SK-N-SH (cell line): Measurements from ENCODE around the gene AMPH. TPM values are rescaled to one million over a fixed set of nuclear protein-coding genes. Genes with fewer than 3 reads are reported as not detected.

Experiments
- CTCF ChIA-PET: fragments of 300-600, 350-600 bp; formaldehyde crosslinking; extraction: SDS; loops from one replicate; lab custom pipeline; 2021; lab: Yijun Ruan, JAX
- POLR2A ChIA-PET: fragments of 350-600 bp; sonication (Branson Sonifier 250); formaldehyde crosslinking; extraction: SDS; loops from one replicate; lab custom pipeline; 2020; ENCODE audit warnings: antibody characterized with exemption, inconsistent platforms; lab: Yijun Ruan, JAX
- DNase-seq: peaks from one replicate; pipeline ENCODE4 v3.0.0; 2012
- H2AFZ ChIP-seq: fragments of 200-600 bp; sonication (generic); 2 replicates; pipeline ENCODE4 v1.8.1; 2016; ENCODE audit warnings: antibody characterized with exemption, mild to moderate bottlenecking, low read depth
- H3F3A ChIP-seq: fragments of 200-600 bp; sonication (generic); replicated peaks from 2 replicates; pipeline ENCODE3; 2016; ENCODE audit warnings: antibody characterized with exemption, mild to moderate bottlenecking; ENCODE audit not compliant: insufficient read depth
- H3K27ac ChIP-seq, 2 experiments: fragments of 200-500 bp in 1 of 2; fragments of 200-600 bp in 1 of 2; sonication (Bioruptor generic) in 1 of 2; sonication (generic), shearing (Covaris generic) in 1 of 2; 2 replicates each; pipeline versions ENCODE4 v1.5.1 to v1.6.1; 2014 to 2016; ENCODE audit warnings: low read depth in 2 of 2, inconsistent platforms in 1 of 2, low read length in 1 of 2, mild to moderate bottlenecking in 1 of 2, mixed read lengths in 1 of 2
- H3K27me3 ChIP-seq: fragments of 200-600 bp; sonication (generic), shearing (Covaris generic); 2 replicates; pipeline ENCODE4 v1.6.1; 2016; ENCODE audit warnings: mixed run types; ENCODE audit not compliant: insufficient read depth
- H3K36me3 ChIP-seq, 2 experiments: fragments of 200-500 bp in 1 of 2; fragments of 200-600 bp in 1 of 2; sonication (Bioruptor generic) in 1 of 2; sonication (generic) in 1 of 2; replicated peaks in 1 of 2; 2 replicates each; pipeline versions ENCODE3 to v1.5.1; 2014 to 2016; ENCODE audit warnings: low read length in 1 of 2, mild to moderate bottlenecking in 1 of 2; ENCODE audit not compliant: insufficient read depth in 2 of 2, control insufficient read depth in 1 of 2
- H3K4me1 ChIP-seq, 2 experiments: fragments of 200-500 bp in 1 of 2; fragments of 200-600 bp in 1 of 2; sonication (Bioruptor generic) in 1 of 2; sonication (generic), shearing (Covaris generic) in 1 of 2; 2 replicates each; pipeline versions ENCODE4 v1.5.1 to v1.6.1; 2014 to 2016; ENCODE audit warnings: low read depth in 1 of 2, low read length in 1 of 2, mixed run types in 1 of 2; ENCODE audit not compliant: insufficient read depth in 2 of 2, control insufficient read depth in 1 of 2
- H3K4me2 ChIP-seq: fragments of 200-600 bp; sonication (generic), shearing (Covaris generic); 2 replicates; pipeline ENCODE4 v1.6.1; 2017; ENCODE audit warnings: mixed run types
- H3K4me3 ChIP-seq, 2 experiments: fragments of 200-500 bp in 1 of 2; fragments of 200-600 bp in 1 of 2; sonication (Bioruptor generic) in 1 of 2; sonication (generic), shearing (Covaris generic) in 1 of 2; 2 replicates each; pipeline versions ENCODE4 v1.5.1 to v1.8.1; 2014 to 2016; ENCODE audit warnings: low read depth in 2 of 2, inconsistent platforms in 1 of 2, low read length in 1 of 2, mild to moderate bottlenecking in 1 of 2, mixed read lengths in 1 of 2, moderate library complexity in 1 of 2
- H3K79me2 ChIP-seq: fragments of 200-600 bp; sonication (generic); 2 replicates; pipeline ENCODE4 v1.8.1; 2017; ENCODE audit warnings: mild to moderate bottlenecking; ENCODE audit not compliant: insufficient read depth
- H3K9ac ChIP-seq: fragments of 200-600 bp; sonication (generic); 2 replicates; pipeline ENCODE4 v1.6.1; 2017; ENCODE audit warnings: mixed run types
- H3K9me2 ChIP-seq: fragments of 200-600 bp; sonication (generic); 2 replicates; pipeline ENCODE4 v1.6.1; 2017; ENCODE audit warnings: mixed run types
- H3K9me3 ChIP-seq: fragments of 200-600 bp; sonication (generic); 2 replicates; pipeline ENCODE4 v1.6.1; 2017; ENCODE audit warnings: mixed run types, mild to moderate bottlenecking, moderate library complexity
- H4K20me1 ChIP-seq: fragments of 200-600 bp; sonication (generic); 2 replicates; pipeline ENCODE4 v1.6.1; 2017; ENCODE audit warnings: mild to moderate bottlenecking, mixed run types; ENCODE audit not compliant: insufficient read depth
- CHD2 ChIP-seq: fragments of 150-350 bp; IDR thresholded peaks from 2 replicates; pipeline ENCODE4 v1.6.1; 2018; ENCODE audit warnings: low read length; ENCODE audit not compliant: partially characterized antibody
- ELF1 ChIP-seq: IDR thresholded peaks from 2 replicates; pipeline ENCODE4 v1.4.0; 2012
- EZH2phosphoT487 ChIP-seq: fragments of 200-600 bp; sonication (generic); IDR thresholded peaks from 2 replicates; pipeline ENCODE4 v1.6.1; 2017; ENCODE audit warnings: low read depth, mixed run types, mild to moderate bottlenecking, antibody characterized with exemption, moderate library complexity, borderline replicate concordance
- FOSL2 ChIP-seq: IDR thresholded peaks from 2 replicates; pipeline ENCODE4 v1.4.0; 2012; ENCODE audit warnings: low read depth, mild to moderate bottlenecking, moderate library complexity, borderline replicate concordance
- FOXJ3 ChIP-seq: sonication (generic); formaldehyde crosslinking; IDR thresholded peaks from 2 replicates; pipeline ENCODE4 v1.5.1; 2020; ENCODE audit warnings: mild to moderate bottlenecking, missing genetic modification reagents
- FOXM1 ChIP-seq: IDR thresholded peaks from 2 replicates; pipeline ENCODE4 v1.4.0; 2012; ENCODE audit warnings: low read depth, mild to moderate bottlenecking
- GATA2 ChIP-seq: sonication (generic); formaldehyde crosslinking; IDR thresholded peaks from 2 replicates; pipeline ENCODE4 v1.5.0; 2020; ENCODE audit warnings: mild to moderate bottlenecking, missing genetic modification reagents
- JUND ChIP-seq: IDR thresholded peaks from 2 replicates; pipeline ENCODE4 v1.4.0; 2012
- MEF2A ChIP-seq: IDR thresholded peaks from 2 replicates; pipeline ENCODE4 v1.4.0; 2012; ENCODE audit warnings: low read depth, borderline replicate concordance
- NRF1 ChIP-seq: IDR thresholded peaks from 2 replicates; pipeline ENCODE4 v1.6.1; 2012; ENCODE audit warnings: low read depth, mild to moderate bottlenecking, low read length
- RAD21 ChIP-seq: IDR thresholded peaks from 2 replicates; pipeline ENCODE4 v1.6.1; 2012; ENCODE audit warnings: mild to moderate bottlenecking, low read length
- RFX5 ChIP-seq: IDR thresholded peaks from 2 replicates; pipeline ENCODE4 v1.6.1; 2012; ENCODE audit warnings: mild to moderate bottlenecking, improper control_type of control experiment, low read length
- SIN3A ChIP-seq: IDR thresholded peaks from 2 replicates; pipeline ENCODE4 v1.6.1; 2012; ENCODE audit warnings: low read depth, mild to moderate bottlenecking, low read length, moderate library complexity, borderline replicate concordance
- SMC3 ChIP-seq: IDR thresholded peaks from 2 replicates; pipeline ENCODE4 v1.6.1; 2012; ENCODE audit warnings: low read depth, low read length, improper control_type of control experiment
- TEAD4 ChIP-seq: IDR thresholded peaks from 2 replicates; pipeline ENCODE4 v1.4.0; 2012; ENCODE audit warnings: mild to moderate bottlenecking, borderline replicate concordance; ENCODE audit not compliant: insufficient read depth
- WGBS: methylation state at CpG from one replicate; pipeline ENCODE4 v1.1.6; 2017; ENCODE audit warnings: low lambda C conversion rate; 5-methylcytosine and 5-hydroxymethylcytosine counted together
- polyA plus RNA-seq, 3 experiments: library from polyadenylated mRNA; depleted of rRNA; stranded (reverse); fragments of >200 nt; gene quantifications; 2 replicates each; pipeline ENCODE4 v1.2.3, GENCODE V29; 2012
- TF ChIP-seq, protein P1 (sequence below): fragments of 200-600 bp; sonication (generic); IDR thresholded peaks from 2 replicates; pipeline ENCODE4 v1.6.1; 2017; ENCODE audit warnings: antibody characterized with exemption, mild to moderate bottlenecking, moderate library complexity
- TF ChIP-seq, protein P2 (sequence below): IDR thresholded peaks from 2 replicates; pipeline ENCODE4 v1.4.0; 2012; ENCODE audit warnings: low read depth, borderline replicate concordance
- TF ChIP-seq, protein P3 (sequence below): IDR thresholded peaks from 2 replicates; pipeline ENCODE4 v1.6.1; 2012; ENCODE audit warnings: mild to moderate bottlenecking, low read depth, low read length, moderate library complexity
- TF ChIP-seq, protein P4 (sequence below): IDR thresholded peaks from 2 replicates; pipeline ENCODE4 v1.4.0; 2012; ENCODE audit warnings: low read depth, borderline replicate concordance

Gene AMPH
- polyA plus RNA-seq, 1 of the 3 experiments (the other 2 are of a cell fraction): 0.08 TPM

DNA sequence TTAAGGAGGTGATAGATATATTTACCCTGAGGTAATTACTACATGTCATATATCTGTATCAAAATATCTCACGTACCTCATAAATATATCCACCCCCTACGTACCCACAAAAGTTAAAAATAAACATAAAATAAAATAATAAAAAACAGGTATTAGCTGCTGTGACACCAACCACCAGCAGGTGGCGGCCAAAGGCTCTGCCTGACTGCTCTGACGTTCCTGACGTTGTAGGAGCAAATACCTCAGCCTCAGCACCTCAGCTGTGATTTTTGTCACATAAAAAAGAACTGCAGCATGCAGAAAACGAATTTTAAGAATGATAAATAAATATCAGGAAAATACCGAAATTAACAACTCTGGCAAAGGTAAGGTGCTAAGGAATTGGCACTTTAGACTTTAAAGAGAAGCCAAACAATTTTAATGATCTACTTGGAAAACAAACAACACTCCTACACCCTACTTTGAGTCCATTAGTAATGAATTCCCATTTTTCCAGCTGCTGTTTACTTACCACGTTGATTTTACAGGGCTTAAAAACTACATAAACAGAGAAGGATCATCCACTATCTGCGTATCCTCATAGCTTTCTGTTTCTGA lies 232.3 kb downstream of the AMPH start:
- TF ChIP-seq RFX5 (0 out of 2 replicates have a peak, but pooled peaks have one; percentile 33), SMC3 (peak; percentile 75), TEAD4 (no peak), EZH2phosphoT487 (no peak), ELF1 (no peak), JUND (no peak), CHD2 (no peak), MEF2A (no peak), SIN3A (no peak), RAD21 (peak; percentile 81), FOXJ3 (no peak), GATA2 (CRISPR knock-in tag) (no peak), FOXM1 (no peak)
- TF ChIP-seq, protein P1, sequence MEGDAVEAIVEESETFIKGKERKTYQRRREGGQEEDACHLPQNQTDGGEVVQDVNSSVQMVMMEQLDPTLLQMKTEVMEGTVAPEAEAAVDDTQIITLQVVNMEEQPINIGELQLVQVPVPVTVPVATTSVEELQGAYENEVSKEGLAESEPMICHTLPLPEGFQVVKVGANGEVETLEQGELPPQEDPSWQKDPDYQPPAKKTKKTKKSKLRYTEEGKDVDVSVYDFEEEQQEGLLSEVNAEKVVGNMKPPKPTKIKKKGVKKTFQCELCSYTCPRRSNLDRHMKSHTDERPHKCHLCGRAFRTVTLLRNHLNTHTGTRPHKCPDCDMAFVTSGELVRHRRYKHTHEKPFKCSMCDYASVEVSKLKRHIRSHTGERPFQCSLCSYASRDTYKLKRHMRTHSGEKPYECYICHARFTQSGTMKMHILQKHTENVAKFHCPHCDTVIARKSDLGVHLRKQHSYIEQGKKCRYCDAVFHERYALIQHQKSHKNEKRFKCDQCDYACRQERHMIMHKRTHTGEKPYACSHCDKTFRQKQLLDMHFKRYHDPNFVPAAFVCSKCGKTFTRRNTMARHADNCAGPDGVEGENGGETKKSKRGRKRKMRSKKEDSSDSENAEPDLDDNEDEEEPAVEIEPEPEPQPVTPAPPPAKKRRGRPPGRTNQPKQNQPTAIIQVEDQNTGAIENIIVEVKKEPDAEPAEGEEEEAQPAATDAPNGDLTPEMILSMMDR: peak; percentile 99

DNA sequence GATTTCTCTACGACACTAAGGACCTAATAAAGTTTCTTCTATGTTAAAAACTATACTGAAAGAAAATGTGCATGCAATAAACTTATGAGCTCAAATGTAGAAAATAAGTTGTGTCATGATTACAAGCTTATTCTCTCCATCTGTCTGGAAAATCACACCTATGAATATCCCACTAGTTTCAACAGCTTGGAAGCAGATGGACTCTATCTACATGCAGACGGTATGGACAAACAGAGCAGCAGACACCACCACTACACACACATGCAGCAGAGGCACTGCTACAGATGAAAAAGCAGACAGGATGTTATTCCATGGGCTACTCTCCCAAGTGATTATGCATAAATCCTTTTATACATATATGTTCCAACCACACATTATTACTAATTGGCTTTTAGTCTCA lies 234.3 kb downstream of the AMPH start:
- H2AFZ ChIP-seq: no peak overlapping the region
- no peak for DNase-seq
- POLR2A ChIA-PET: no interaction called here
- no peaks in the 10 kb centered on the region for H3K9me2 ChIP-seq
- no peaks in the 10 kb centered on the region for H4K20me1 ChIP-seq
- H3K36me3 ChIP-seq: no peaks in the 10 kb centered on the region
- no peaks in the 10 kb centered on the region; the same call in 1 of the 2 replicates for H3K27me3 ChIP-seq
- CTCF ChIA-PET: interaction anchor here (1.1 to 2.0 kb wide), 4 partner anchors 12 to 264 kb away, joined by 3 to 7 read pairs (median 5); no protein-coding TSS in a partner anchor
- H3K4me3 ChIP-seq: no peak overlapping the region
- no peak overlapping the region for H3K9ac ChIP-seq
- no peaks in the 10 kb centered on the region for H3K4me1 ChIP-seq
- no peak overlapping the region for H3K27ac ChIP-seq
- no peaks in the 10 kb centered on the region for H3F3A ChIP-seq
- H3K4me2 ChIP-seq: no peak overlapping the region
- 11% methylated on average over 2 of the region's 2 CpGs for WGBS
- no peaks in the 10 kb centered on the region for H3K79me2 ChIP-seq
- H3K9me3 ChIP-seq: no peaks in the 10 kb centered on the region
- TF ChIP-seq NRF1 (no peak), FOSL2 (no peak), RAD21 (no peak), JUND (no peak), RFX5 (no peak), SIN3A (no peak), EZH2phosphoT487 (no peak), GATA2 (CRISPR knock-in tag) (no peak)
- TF ChIP-seq, protein P2, sequence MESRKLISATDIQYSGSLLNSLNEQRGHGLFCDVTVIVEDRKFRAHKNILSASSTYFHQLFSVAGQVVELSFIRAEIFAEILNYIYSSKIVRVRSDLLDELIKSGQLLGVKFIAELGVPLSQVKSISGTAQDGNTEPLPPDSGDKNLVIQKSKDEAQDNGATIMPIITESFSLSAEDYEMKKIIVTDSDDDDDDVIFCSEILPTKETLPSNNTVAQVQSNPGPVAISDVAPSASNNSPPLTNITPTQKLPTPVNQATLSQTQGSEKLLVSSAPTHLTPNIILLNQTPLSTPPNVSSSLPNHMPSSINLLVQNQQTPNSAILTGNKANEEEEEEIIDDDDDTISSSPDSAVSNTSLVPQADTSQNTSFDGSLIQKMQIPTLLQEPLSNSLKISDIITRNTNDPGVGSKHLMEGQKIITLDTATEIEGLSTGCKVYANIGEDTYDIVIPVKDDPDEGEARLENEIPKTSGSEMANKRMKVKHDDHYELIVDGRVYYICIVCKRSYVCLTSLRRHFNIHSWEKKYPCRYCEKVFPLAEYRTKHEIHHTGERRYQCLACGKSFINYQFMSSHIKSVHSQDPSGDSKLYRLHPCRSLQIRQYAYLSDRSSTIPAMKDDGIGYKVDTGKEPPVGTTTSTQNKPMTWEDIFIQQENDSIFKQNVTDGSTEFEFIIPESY: no peak
- TF ChIP-seq, protein P3, sequence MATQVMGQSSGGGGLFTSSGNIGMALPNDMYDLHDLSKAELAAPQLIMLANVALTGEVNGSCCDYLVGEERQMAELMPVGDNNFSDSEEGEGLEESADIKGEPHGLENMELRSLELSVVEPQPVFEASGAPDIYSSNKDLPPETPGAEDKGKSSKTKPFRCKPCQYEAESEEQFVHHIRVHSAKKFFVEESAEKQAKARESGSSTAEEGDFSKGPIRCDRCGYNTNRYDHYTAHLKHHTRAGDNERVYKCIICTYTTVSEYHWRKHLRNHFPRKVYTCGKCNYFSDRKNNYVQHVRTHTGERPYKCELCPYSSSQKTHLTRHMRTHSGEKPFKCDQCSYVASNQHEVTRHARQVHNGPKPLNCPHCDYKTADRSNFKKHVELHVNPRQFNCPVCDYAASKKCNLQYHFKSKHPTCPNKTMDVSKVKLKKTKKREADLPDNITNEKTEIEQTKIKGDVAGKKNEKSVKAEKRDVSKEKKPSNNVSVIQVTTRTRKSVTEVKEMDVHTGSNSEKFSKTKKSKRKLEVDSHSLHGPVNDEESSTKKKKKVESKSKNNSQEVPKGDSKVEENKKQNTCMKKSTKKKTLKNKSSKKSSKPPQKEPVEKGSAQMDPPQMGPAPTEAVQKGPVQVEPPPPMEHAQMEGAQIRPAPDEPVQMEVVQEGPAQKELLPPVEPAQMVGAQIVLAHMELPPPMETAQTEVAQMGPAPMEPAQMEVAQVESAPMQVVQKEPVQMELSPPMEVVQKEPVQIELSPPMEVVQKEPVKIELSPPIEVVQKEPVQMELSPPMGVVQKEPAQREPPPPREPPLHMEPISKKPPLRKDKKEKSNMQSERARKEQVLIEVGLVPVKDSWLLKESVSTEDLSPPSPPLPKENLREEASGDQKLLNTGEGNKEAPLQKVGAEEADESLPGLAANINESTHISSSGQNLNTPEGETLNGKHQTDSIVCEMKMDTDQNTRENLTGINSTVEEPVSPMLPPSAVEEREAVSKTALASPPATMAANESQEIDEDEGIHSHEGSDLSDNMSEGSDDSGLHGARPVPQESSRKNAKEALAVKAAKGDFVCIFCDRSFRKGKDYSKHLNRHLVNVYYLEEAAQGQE: no peak
- TF ChIP-seq, protein P4, sequence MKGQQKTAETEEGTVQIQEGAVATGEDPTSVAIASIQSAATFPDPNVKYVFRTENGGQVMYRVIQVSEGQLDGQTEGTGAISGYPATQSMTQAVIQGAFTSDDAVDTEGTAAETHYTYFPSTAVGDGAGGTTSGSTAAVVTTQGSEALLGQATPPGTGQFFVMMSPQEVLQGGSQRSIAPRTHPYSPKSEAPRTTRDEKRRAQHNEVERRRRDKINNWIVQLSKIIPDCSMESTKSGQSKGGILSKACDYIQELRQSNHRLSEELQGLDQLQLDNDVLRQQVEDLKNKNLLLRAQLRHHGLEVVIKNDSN: no peak

More for the DNA sequence above, 232.3 kb downstream of the AMPH start:
- H4K20me1 ChIP-seq: no peaks in the 10 kb centered on the region
- H3K27ac ChIP-seq: no peak overlapping the region
- H3K4me2 ChIP-seq: no peak overlapping the region
- no peaks in the 10 kb centered on the region; the same call in 1 of the 2 replicates for H3K27me3 ChIP-seq
- H3F3A ChIP-seq: no peaks in the 10 kb centered on the region
- no peak overlapping the region for H3K4me3 ChIP-seq
- CTCF ChIA-PET: interaction anchor here (0.6 to 3.6 kb wide), 43 partner anchors 8 to 1121 kb away, joined by 3 to 45 read pairs (median 4); partner anchors contain the start of gene AMPH
- POLR2A ChIA-PET: interaction anchor here (0.6 kb wide), 1 partner anchor 237 kb away, joined by 4 read pairs; no protein-coding TSS in a partner anchor
- H2AFZ ChIP-seq: no peak overlapping the region
- H3K4me1 ChIP-seq: no peaks in the 10 kb centered on the region
- peak; percentile 67 for DNase-seq
- no peaks in the 10 kb centered on the region for H3K9me2 ChIP-seq
- H3K36me3 ChIP-seq: no peaks in the 10 kb centered on the region
- WGBS: 5% methylated on average over 9 of the region's 9 CpGs
- no peak overlapping the region for H3K9ac ChIP-seq
- no peaks in the 10 kb centered on the region for H3K9me3 ChIP-seq
- no peaks in the 10 kb centered on the region for H3K79me2 ChIP-seq
